Measurements from ENCODE around the gene RBMS3. TPM values are rescaled to one million over a fixed set of nuclear protein-coding genes. Genes with fewer than 3 reads are reported as not detected.

Gene RBMS3
- polyA plus RNA-seq, 1 experiment = 33.4 TPM

- POLR2A ChIA-PET = no interaction called here
- Histone ChIP-seq H3K27me3 (ENCODE audit: control insufficient read depth, insufficient read depth, low read length) (no peaks in the 10 kb centered on the region), H3K4me3 (ENCODE audit: low read depth, low read length) (no peak overlapping the region), H3K9me3 (ENCODE audit: control insufficient read depth, insufficient read depth, low read length) (no peaks in the 10 kb centered on the region), H3K27ac (ENCODE audit: low read depth, low read length) (no peak overlapping the region)
- DNase-seq (ENCODE audit: low read depth, low spot score) = peak; percentile 8
- CTCF ChIA-PET = no interaction called here
- TF ChIP-seq CTCF (IDR thresholded peaks at IDR 0.05; ENCODE audit: low read depth, low read length) = no peak
Observed at GRCh38 chr3:29972320-29972993, 691.6 kb downstream of the RBMS3 start.

GRCh38 chr3:29973763-29974162, 692.9 kb downstream of the RBMS3 start:
- H3K4me3 ChIP-seq (ENCODE audit: low read depth, low read length) = no peak overlapping the region
- CTCF ChIA-PET = interaction anchor here (0.9 to 1.1 kb wide), 2 partner anchors 23 to 39 kb away, joined by 3 read pairs; no protein-coding TSS in a partner anchor
- H3K9me3 ChIP-seq (ENCODE audit: control insufficient read depth, insufficient read depth, low read length) = no peaks in the 10 kb centered on the region
- POLR2A ChIA-PET = no interaction called here
- no peak overlapping the region for H3K27ac ChIP-seq (ENCODE audit: low read depth, low read length)
- no peak for TF ChIP-seq CTCF (IDR thresholded peaks at IDR 0.05; ENCODE audit: low read depth, low read length)
- DNase-seq (ENCODE audit: low read depth, low spot score) = no peak
- no peaks in the 10 kb centered on the region for H3K27me3 ChIP-seq (ENCODE audit: control insufficient read depth, insufficient read depth, low read length)

GRCh38 chr3:29976871-29977270, 696.0 kb downstream of the RBMS3 start:
- no peak for TF ChIP-seq CTCF (IDR thresholded peaks at IDR 0.05; ENCODE audit: low read depth, low read length)
- Histone ChIP-seq H3K4me3 (ENCODE audit: low read depth, low read length) (no peak overlapping the region), H3K9me3 (ENCODE audit: control insufficient read depth, insufficient read depth, low read length) (no peaks in the 10 kb centered on the region), H3K27me3 (ENCODE audit: control insufficient read depth, insufficient read depth, low read length) (no peaks in the 10 kb centered on the region), H3K27ac (ENCODE audit: low read depth, low read length) (no peak overlapping the region)
- CTCF ChIA-PET = no interaction called here
- DNase-seq (ENCODE audit: low read depth, low spot score) = no peak
- POLR2A ChIA-PET = no interaction called here

- no peak overlapping the region for H3K27ac ChIP-seq (ENCODE audit: low read depth, low read length)
- TF ChIP-seq CTCF (IDR thresholded peaks at IDR 0.05; ENCODE audit: low read depth, low read length) = no peak
- no peaks in the 10 kb centered on the region for H3K9me3 ChIP-seq (ENCODE audit: control insufficient read depth, insufficient read depth, low read length)
- no peaks in the 10 kb centered on the region for H3K27me3 ChIP-seq (ENCODE audit: control insufficient read depth, insufficient read depth, low read length)
- ChIA-PET POLR2A (no interaction called here), CTCF (no interaction called here)
- H3K4me3 ChIP-seq (ENCODE audit: low read depth, low read length) = no peak overlapping the region
- no peak for DNase-seq (ENCODE audit: low read depth, low spot score)
Observed at GRCh38 chr3:29977360-29977759, 696.5 kb downstream of the RBMS3 start.

- TF ChIP-seq CTCF (IDR thresholded peaks at IDR 0.05; ENCODE audit: low read depth, low read length) = no peak
- no peak for DNase-seq (ENCODE audit: low read depth, low spot score)
- Histone ChIP-seq H3K27me3 (ENCODE audit: control insufficient read depth, insufficient read depth, low read length) (no peaks in the 10 kb centered on the region), H3K4me3 (ENCODE audit: low read depth, low read length) (no peak overlapping the region), H3K27ac (ENCODE audit: low read depth, low read length) (no peak overlapping the region), H3K9me3 (ENCODE audit: control insufficient read depth, insufficient read depth, low read length) (no peaks in the 10 kb centered on the region)
- CTCF ChIA-PET = interaction anchor here (1.7 kb wide), 1 partner anchor 10 kb away, joined by 6 read pairs; no protein-coding TSS in a partner anchor
- POLR2A ChIA-PET = interaction anchor here (0.6 kb wide), 1 partner anchor 564 kb away, joined by 4 read pairs; no protein-coding TSS in a partner anchor
Observed at GRCh38 chr3:29978036-29978435, 697.2 kb downstream of the RBMS3 start.

Measured in AG04450 (cell line).